ENCODE results near the gene FAM53B. TPM values are rescaled to one million over a fixed set of nuclear protein-coding genes. Genes with fewer than 3 reads are reported as not detected.

The FAM53B gene
- total RNA-seq, 4 donors from 2014 or later: 63.5 to 75.5 (median 67.3) TPM

- 17% methylated on average over 3 of the region's 3 CpGs for WGBS
- H3K4me1 ChIP-seq: peaks cover 58% of the 10 kb centered on the region
- H3K27me3 ChIP-seq: no peaks in the 10 kb centered on the region
- DNase-seq (ENCODE audit: low spot score in 2 of 2): no peak
- H3K27ac ChIP-seq: peak overlapping the region; percentile 95
- TF ChIP-seq CTCF (IDR thresholded peaks at IDR 0.05) (peak in 1 of 2 donors; percentile 17), EP300 (IDR thresholded peaks at IDR 0.05) (no peak), POLR2AphosphoS5 (IDR thresholded peaks at IDR 0.05) (peak in 1 of 3 donors; percentile 42), POLR2A (IDR thresholded peaks at IDR 0.05) (no peak)
- no peaks in the 10 kb centered on the region for H3K36me3 ChIP-seq
- H3K4me3 ChIP-seq: no peak overlapping the region
- no peaks in the 10 kb centered on the region for H3K9me3 ChIP-seq
These were observed 1.5 kb upstream of the FAM53B start for GRCh38 chr10:124745673-124746072.

GRCh38 chr10:124745252-124745651 lies 1.1 kb upstream of the FAM53B start:
- H3K4me1 ChIP-seq: peaks cover 62% of the 10 kb centered on the region

GRCh38 chr10:124743191-124744101 lies 732 bp downstream of the FAM53B start:
- WGBS: under 1% methylated on average over 53 of the region's 101 CpGs
- peak overlapping the region; percentile 95 for H3K27ac ChIP-seq
- H3K36me3 ChIP-seq: no peaks in the 10 kb centered on the region
- H3K4me3 ChIP-seq: peak overlapping the region; percentile 90
- DNase-seq (ENCODE audit: low spot score in 2 of 2): peak in 1 of 2 donors; percentile 77
- TF ChIP-seq CTCF (IDR thresholded peaks at IDR 0.05) (no peak), POLR2A (IDR thresholded peaks at IDR 0.05) (no peak), EP300 (IDR thresholded peaks at IDR 0.05) (no peak), POLR2AphosphoS5 (IDR thresholded peaks at IDR 0.05) (no peak)
- H3K9me3 ChIP-seq: no peaks in the 10 kb centered on the region
- peaks cover 80% of the 10 kb centered on the region for H3K4me1 ChIP-seq
- no peaks in the 10 kb centered on the region for H3K27me3 ChIP-seq

More at GRCh38 chr10:124745252-124745651, 1.1 kb upstream of the FAM53B start:
- Histone ChIP-seq H3K36me3 (no peaks in the 10 kb centered on the region), H3K27ac (peak overlapping the region; percentile 95), H3K4me3 (no peak overlapping the region), H3K9me3 (no peaks in the 10 kb centered on the region), H3K27me3 (no peaks in the 10 kb centered on the region)
- TF ChIP-seq POLR2A (IDR thresholded peaks at IDR 0.05) (no peak), POLR2AphosphoS5 (IDR thresholded peaks at IDR 0.05) (no peak), EP300 (IDR thresholded peaks at IDR 0.05) (no peak), CTCF (IDR thresholded peaks at IDR 0.05) (no peak)
- 52% methylated on average over 4 of the region's 4 CpGs for WGBS
- no peak for DNase-seq (ENCODE audit: low spot score in 2 of 2)

GRCh38 chr10:124742413-124743190 lies 1.6 kb downstream of the FAM53B start:
- Histone ChIP-seq H3K4me3 (peak overlapping the region; percentile 90), H3K27ac (peak overlapping the region; percentile 95), H3K27me3 (no peaks in the 10 kb centered on the region), H3K36me3 (no peaks in the 10 kb centered on the region), H3K9me3 (no peaks in the 10 kb centered on the region), H3K4me1 (peaks cover 81% of the 10 kb centered on the region)
- WGBS: 3% methylated on average over 42 of the region's 42 CpGs
- TF ChIP-seq CTCF (IDR thresholded peaks at IDR 0.05) (peak in 1 of 2 donors; percentile 8), EP300 (IDR thresholded peaks at IDR 0.05) (no peak), POLR2AphosphoS5 (IDR thresholded peaks at IDR 0.05) (no peak), POLR2A (IDR thresholded peaks at IDR 0.05) (no peak)
- DNase-seq (ENCODE audit: low spot score in 2 of 2): peak in 1 of 2 donors; percentile 71
